ENCODE results near the gene TMCC3.
"Not testable (repeated sequence)": the region's sequence is repeated elsewhere in the genome, so short reads cannot be mapped to it uniquely, and the experiment has no call there.

Gene TMCC3

GRCh38 chr12:94597268-94597667 is 53.1 kb downstream of the TMCC3 start:
- DNase-seq: no peak

- DNase-seq: no peak
Observed at GRCh38 chr12:94596596-94596995, 53.8 kb downstream of the TMCC3 start.

- DNase-seq: no peak
Observed at GRCh38 chr12:94595152-94595551, 55.2 kb downstream of the TMCC3 start.

GRCh38 chr12:94594443-94594825 is 55.9 kb downstream of the TMCC3 start:
- DNase-seq: no peak

GRCh38 chr12:94593822-94594442 is 56.4 kb downstream of the TMCC3 start:
- no peak for DNase-seq

- DNase-seq: not testable (repeated sequence)
Observed at GRCh38 chr12:94592723-94593122, 57.6 kb downstream of the TMCC3 start.

- DNase-seq: no peak
Observed at GRCh38 chr12:94592080-94592479, 58.3 kb downstream of the TMCC3 start.

- DNase-seq: no peak
Observed at GRCh38 chr12:94590428-94590827, 59.9 kb downstream of the TMCC3 start.

- no peak for DNase-seq
Observed at GRCh38 chr12:94589591-94590001, 60.8 kb downstream of the TMCC3 start.

- DNase-seq: no peak
Observed at GRCh38 chr12:94588346-94588745, 62.0 kb downstream of the TMCC3 start.

GRCh38 chr12:94587266-94588241 is 62.8 kb downstream of the TMCC3 start:
- no peak for DNase-seq

- no peak for DNase-seq
Observed at GRCh38 chr12:94586589-94587259, 63.6 kb downstream of the TMCC3 start.

GRCh38 chr12:94585626-94586025 is 64.7 kb downstream of the TMCC3 start:
- DNase-seq: no peak

- DNase-seq: no peak
Observed at GRCh38 chr12:94584377-94584776, 66.0 kb downstream of the TMCC3 start.

GRCh38 chr12:94582591-94582990 is 67.8 kb downstream of the TMCC3 start:
- no peak for DNase-seq

- DNase-seq: no peak
Observed at GRCh38 chr12:94575645-94576403, 74.5 kb downstream of the TMCC3 start.

GRCh38 chr12:94575024-94575423 is 75.3 kb downstream of the TMCC3 start:
- no peak for DNase-seq

- DNase-seq: no peak
Observed at GRCh38 chr12:94571556-94571955, 78.8 kb downstream of the TMCC3 start.

- DNase-seq: no peak
Observed at GRCh38 chr12:94570161-94570560, 80.2 kb downstream of the TMCC3 start.

GRCh38 chr12:94567761-94568160 is 82.6 kb downstream of the TMCC3 start:
- no peak for DNase-seq

- DNase-seq: no peak
Observed at GRCh38 chr12:94566345-94566744, 84.0 kb downstream of the TMCC3 start.

GRCh38 chr12:94565683-94566082 is 84.7 kb downstream of the TMCC3 start:
- no peak for DNase-seq

GRCh38 chr12:94563286-94563685 is 87.1 kb downstream of the TMCC3 start:
- DNase-seq: no peak

All from activated naive CD4-positive, alpha-beta T cell treated with anti-CD3 and anti-CD28 coated beads, Interleukin-2, amount 50 U/mL, for 16 hours (primary cell).